HEK293T (cell line): ENCODE measurements around the gene CKB.

Experiments
- BHLHE40 ChIP-seq: fragments of 450-650 bp; IDR thresholded peaks from 2 replicates; pipeline ENCODE4 v1.6.1; 2016; ENCODE audit warnings: mild to moderate bottlenecking, moderate library complexity, borderline replicate concordance
- CTBP1 ChIP-seq: fragments of 450-650 bp; IDR thresholded peaks from 2 replicates; pipeline ENCODE4 v1.6.1; 2016; ENCODE audit warnings: borderline replicate concordance
- ELF4 ChIP-seq: fragments of 450-650 bp; IDR thresholded peaks from 2 replicates; pipeline ENCODE4 v1.6.1; 2017; ENCODE audit warnings: antibody characterized with exemption
- FOXA1 ChIP-seq: fragments of 450-650 bp; IDR thresholded peaks from 2 replicates; pipeline ENCODE4 v1.6.1; 2016; ENCODE audit warnings: mild to moderate bottlenecking
- FOXK2 ChIP-seq: fragments of 450-650 bp; IDR thresholded peaks from 2 replicates; pipeline ENCODE4 v1.6.1; 2016; ENCODE audit warnings: mild to moderate bottlenecking
- FOXM1 ChIP-seq: fragments of 450-650 bp; IDR thresholded peaks from 2 replicates; pipeline ENCODE4 v1.6.1; 2017; ENCODE audit warnings: mild to moderate bottlenecking, borderline replicate concordance
- L3MBTL2 ChIP-seq: fragments of 450-650 bp; conservative IDR thresholded peaks from 2 replicates; pipeline ENCODE4 v1.6.1; 2016; ENCODE audit warnings: mild to moderate bottlenecking
- LEF1 ChIP-seq: fragments of 450-650 bp; IDR thresholded peaks from 2 replicates; pipeline ENCODE4 v1.6.1; 2017; ENCODE audit warnings: mild to moderate bottlenecking, borderline replicate concordance
- SP1 ChIP-seq: fragments of 450-650 bp; IDR thresholded peaks from 2 replicates; pipeline ENCODE4 v1.6.1; 2017
- SUZ12 ChIP-seq: fragments of 450-650 bp; IDR thresholded peaks from 2 replicates; pipeline ENCODE4 v1.6.1; 2016; ENCODE audit warnings: mild to moderate bottlenecking
- ZNF384 ChIP-seq: fragments of 450-650 bp; IDR thresholded peaks from 2 replicates; pipeline ENCODE4 v1.6.1; 2016
- TF ChIP-seq, protein P1 (sequence below): fragments of 450-650 bp; IDR thresholded peaks from 2 replicates; pipeline ENCODE4 v1.6.1; 2016

DNA sequence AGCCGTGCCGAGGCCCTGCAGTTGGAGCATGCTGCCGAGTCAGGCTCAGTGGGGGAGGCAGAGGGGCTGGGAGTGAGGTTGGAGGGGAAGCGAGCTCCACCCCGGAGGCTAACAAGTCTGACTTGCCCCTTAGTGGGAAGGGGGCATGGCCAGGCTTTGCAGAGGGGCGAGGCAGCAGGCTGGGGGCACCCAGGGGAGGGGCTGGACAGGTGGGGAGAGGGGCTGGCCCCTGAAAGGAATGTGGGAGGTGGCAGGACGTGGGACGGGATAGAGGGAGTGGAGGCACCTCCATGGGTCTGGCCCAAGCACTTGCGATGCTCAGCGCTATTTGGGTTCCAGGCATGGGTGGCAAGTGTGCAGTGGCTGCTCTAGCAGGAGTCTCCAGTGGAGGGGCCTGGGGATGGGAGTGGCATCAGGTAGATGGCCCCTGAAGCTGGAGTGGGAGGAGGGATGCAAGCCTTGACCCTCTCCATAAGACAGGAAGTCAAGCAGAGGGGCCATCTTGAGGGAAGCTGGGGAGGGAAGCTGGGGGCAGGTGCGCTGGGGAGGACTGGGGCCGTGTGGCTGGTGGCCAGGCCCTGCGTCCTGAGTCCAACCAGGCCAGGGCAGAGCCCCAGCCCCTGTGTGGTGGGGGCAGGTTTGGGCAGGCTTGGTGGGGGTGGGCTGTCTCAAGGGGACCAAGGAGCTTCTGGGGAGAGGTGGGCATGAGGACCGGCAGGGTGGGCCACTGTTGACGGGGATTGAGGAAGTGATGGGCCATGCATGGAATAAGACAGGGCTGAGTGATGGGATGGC, 9.0 kb upstream of the CKB start:
- no peak for TF ChIP-seq SUZ12
- TF ChIP-seq, protein P1, sequence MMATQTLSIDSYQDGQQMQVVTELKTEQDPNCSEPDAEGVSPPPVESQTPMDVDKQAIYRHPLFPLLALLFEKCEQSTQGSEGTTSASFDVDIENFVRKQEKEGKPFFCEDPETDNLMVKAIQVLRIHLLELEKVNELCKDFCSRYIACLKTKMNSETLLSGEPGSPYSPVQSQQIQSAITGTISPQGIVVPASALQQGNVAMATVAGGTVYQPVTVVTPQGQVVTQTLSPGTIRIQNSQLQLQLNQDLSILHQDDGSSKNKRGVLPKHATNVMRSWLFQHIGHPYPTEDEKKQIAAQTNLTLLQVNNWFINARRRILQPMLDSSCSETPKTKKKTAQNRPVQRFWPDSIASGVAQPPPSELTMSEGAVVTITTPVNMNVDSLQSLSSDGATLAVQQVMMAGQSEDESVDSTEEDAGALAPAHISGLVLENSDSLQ, result no peak
- TF ChIP-seq SP1, result no peak
- no peak for TF ChIP-seq LEF1
- no peak for TF ChIP-seq FOXK2
- TF ChIP-seq ZNF384, result no peak
- no peak for TF ChIP-seq FOXM1
- TF ChIP-seq FOXA1, result no peak
- no peak for TF ChIP-seq BHLHE40
- TF ChIP-seq L3MBTL2, result no peak
- no peak for TF ChIP-seq ELF4
- no peak for TF ChIP-seq CTBP1
